Coronary artery (tissue), 2 donors: Measurements from ENCODE around the gene SLC7A1.

ENCODE experiments used
- DNase-seq: peaks from one replicate; pipeline ENCODE4 v3.0.0-alpha.2; 2017; ENCODE audit warnings: low spot score
- H3K27ac ChIP-seq, 2 donors: fragments of 200-600 bp; sonication (generic); one replicate each; pipeline ENCODE4 v1.5.1; 2016 to 2019
- H3K4me3 ChIP-seq: fragments of 200-600 bp; sonication (generic); 2 replicates; pipeline ENCODE4 v1.5.1; 2016; ENCODE audit warnings: mild to moderate bottlenecking, moderate library complexity
- CTCF ChIP-seq: fragments of 200-600 bp; sonication (generic); IDR thresholded peaks from one replicate; pipeline ENCODE4 v1.5.1; 2019; ENCODE audit warnings: antibody characterized with exemption

The SLC7A1 gene

DNA sequence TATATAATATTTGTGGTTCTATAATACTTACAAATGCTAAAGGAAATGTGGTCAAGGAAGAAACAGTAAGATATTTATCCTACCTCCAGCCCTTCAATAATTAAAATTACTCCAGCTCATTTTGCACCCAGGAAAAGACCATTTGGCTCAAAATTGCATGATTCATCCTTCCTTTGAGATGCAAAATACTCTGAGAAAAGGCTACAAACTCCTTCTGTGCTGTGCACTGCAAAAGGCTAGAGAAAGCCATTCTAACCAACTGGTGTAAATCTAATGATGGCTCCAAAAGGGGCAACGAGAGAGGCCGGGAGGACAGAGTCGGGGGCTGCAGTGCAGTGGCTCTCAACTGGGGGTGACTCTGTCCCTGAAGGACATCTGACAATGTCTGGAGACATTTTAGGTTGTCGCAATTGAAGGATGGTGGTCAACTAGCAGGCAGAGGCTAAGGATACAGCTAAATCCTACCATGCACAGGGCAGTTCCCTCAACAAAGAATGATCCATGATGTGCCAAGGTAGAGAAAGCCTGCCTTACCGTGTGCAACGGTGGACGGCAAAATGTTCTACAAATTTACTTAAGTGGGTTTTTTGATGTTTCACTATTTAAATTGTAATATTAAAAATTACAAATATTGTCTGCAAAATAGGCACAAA lies 32.6 kb downstream of the SLC7A1 start:
- no peak for DNase-seq
- no peak for TF ChIP-seq CTCF
- Histone ChIP-seq H3K4me3 (no peak overlapping the region), H3K27ac (no peak overlapping the region)

GRCh38 chr13:29561918-29562317 lies 33.6 kb downstream of the SLC7A1 start:
- no peak for DNase-seq
- TF ChIP-seq CTCF: no peak
- Histone ChIP-seq H3K4me3 (no peak overlapping the region), H3K27ac (no peak overlapping the region)

DNA sequence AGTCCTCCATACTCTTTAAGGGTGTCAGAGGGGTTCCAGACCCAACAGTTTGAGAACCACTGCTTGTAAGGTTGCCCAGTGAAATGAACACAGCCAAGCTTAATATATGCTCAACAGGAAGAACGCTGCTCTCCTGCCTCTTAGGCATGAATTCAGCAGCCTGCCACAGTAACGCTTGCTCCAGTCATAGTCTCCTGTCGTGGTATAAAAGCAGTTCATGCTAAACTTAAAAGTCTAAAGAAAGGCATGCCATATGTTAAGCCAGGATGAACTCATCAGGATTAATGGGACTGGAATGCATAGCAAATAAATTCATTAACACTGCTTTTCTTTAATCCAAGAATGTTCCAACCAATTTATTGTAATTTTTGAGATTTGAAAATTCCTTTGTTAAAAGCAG lies 38.7 kb downstream of the SLC7A1 start:
- no peak overlapping the region for H3K4me3 ChIP-seq
- TF ChIP-seq CTCF: no peak
- no peak for DNase-seq
- H3K27ac ChIP-seq: no peak overlapping the region

DNA sequence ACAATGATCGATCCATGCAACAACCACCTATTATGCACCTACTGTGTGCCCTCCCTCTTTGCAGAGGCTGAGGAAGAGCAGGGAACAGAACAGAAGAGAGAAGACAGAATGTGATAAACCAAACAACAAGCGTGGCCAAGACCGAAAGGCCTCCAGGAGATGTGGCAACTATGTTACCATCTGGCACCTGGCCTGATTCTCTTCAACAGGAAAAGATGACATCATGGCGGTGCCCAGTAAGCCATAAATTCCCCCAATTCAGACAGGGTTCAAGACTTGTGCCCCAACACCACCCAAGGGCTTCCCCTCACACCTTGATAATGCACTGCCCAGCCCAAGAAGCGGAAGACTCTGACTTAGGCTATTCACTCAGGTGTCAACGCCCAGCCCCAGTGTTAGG lies 44.3 kb downstream of the SLC7A1 start:
- no peak for DNase-seq
- TF ChIP-seq CTCF: no peak
- no peak overlapping the region for H3K27ac ChIP-seq
- no peak overlapping the region for H3K4me3 ChIP-seq

GRCh38 chr13:29550430-29550988 lies 45.0 kb downstream of the SLC7A1 start:
- no peak for TF ChIP-seq CTCF
- Histone ChIP-seq H3K4me3 (no peak overlapping the region), H3K27ac (no peak overlapping the region)
- DNase-seq: no peak

- DNase-seq: no peak
- no peak overlapping the region for H3K27ac ChIP-seq
- H3K4me3 ChIP-seq: no peak overlapping the region
- no peak for TF ChIP-seq CTCF
Measured at GRCh38 chr13:29548722-29549121, 46.8 kb downstream of the SLC7A1 start.

GRCh38 chr13:29547153-29547552 lies 48.3 kb downstream of the SLC7A1 start:
- H3K4me3 ChIP-seq: no peak overlapping the region
- no peak for DNase-seq
- no peak for TF ChIP-seq CTCF
- H3K27ac ChIP-seq: no peak overlapping the region
